ENCODE measurements around the gene TEX51.

Gene TEX51

GRCh38 chr2:126879348-126880298 lies 19.1 kb upstream of the TEX51 start:
- no peak for DNase-seq (ENCODE audit: low spot score)

GRCh38 chr2:126880324-126880723 lies 18.4 kb upstream of the TEX51 start:
- no peak for DNase-seq (ENCODE audit: low spot score)

- DNase-seq (ENCODE audit: low spot score), result no peak
Observed at GRCh38 chr2:126880817-126881216, 17.9 kb upstream of the TEX51 start.

- no peak for DNase-seq (ENCODE audit: low spot score)
Observed at GRCh38 chr2:126881591-126881990, 17.1 kb upstream of the TEX51 start.

- no peak for DNase-seq (ENCODE audit: low spot score)
Observed at GRCh38 chr2:126882181-126882580, 16.5 kb upstream of the TEX51 start.

- no peak for DNase-seq (ENCODE audit: low spot score)
Observed at GRCh38 chr2:126882736-126883665, 15.7 kb upstream of the TEX51 start.

- DNase-seq (ENCODE audit: low spot score), result no peak
Observed at GRCh38 chr2:126883666-126884040, 15.0 kb upstream of the TEX51 start.

GRCh38 chr2:126884861-126885750 lies 13.6 kb upstream of the TEX51 start:
- no peak for DNase-seq (ENCODE audit: low spot score)

- DNase-seq (ENCODE audit: low spot score), result no peak
Observed at GRCh38 chr2:126885751-126886210, 12.9 kb upstream of the TEX51 start.

GRCh38 chr2:126886211-126886915 lies 12.3 kb upstream of the TEX51 start:
- no peak for DNase-seq (ENCODE audit: low spot score)

GRCh38 chr2:126886916-126887280 lies 11.8 kb upstream of the TEX51 start:
- no peak for DNase-seq (ENCODE audit: low spot score)

GRCh38 chr2:126887506-126887905 lies 11.2 kb upstream of the TEX51 start:
- no peak for DNase-seq (ENCODE audit: low spot score)

GRCh38 chr2:126888046-126888445 lies 10.6 kb upstream of the TEX51 start:
- no peak for DNase-seq (ENCODE audit: low spot score)

- no peak for DNase-seq (ENCODE audit: low spot score)
Observed at GRCh38 chr2:126889071-126889470, 9.6 kb upstream of the TEX51 start.

GRCh38 chr2:126889496-126890135 lies 9.1 kb upstream of the TEX51 start:
- no peak for DNase-seq (ENCODE audit: low spot score)

GRCh38 chr2:126890136-126890510 lies 8.6 kb upstream of the TEX51 start:
- DNase-seq (ENCODE audit: low spot score), result no peak

- no peak for DNase-seq (ENCODE audit: low spot score)
Observed at GRCh38 chr2:126890551-126891450, 7.9 kb upstream of the TEX51 start.

- DNase-seq (ENCODE audit: low spot score), result no peak
Observed at GRCh38 chr2:126891681-126892500, 6.8 kb upstream of the TEX51 start.

GRCh38 chr2:126893153-126893552 lies 5.5 kb upstream of the TEX51 start:
- no peak for DNase-seq (ENCODE audit: low spot score)
